ENCODE results near the gene TMEM141.
"Not testable (repeated sequence)": the region's sequence is repeated elsewhere in the genome, so short reads cannot be mapped to it uniquely, and the experiment has no call there.

- TF ChIP-seq, protein P1, sequence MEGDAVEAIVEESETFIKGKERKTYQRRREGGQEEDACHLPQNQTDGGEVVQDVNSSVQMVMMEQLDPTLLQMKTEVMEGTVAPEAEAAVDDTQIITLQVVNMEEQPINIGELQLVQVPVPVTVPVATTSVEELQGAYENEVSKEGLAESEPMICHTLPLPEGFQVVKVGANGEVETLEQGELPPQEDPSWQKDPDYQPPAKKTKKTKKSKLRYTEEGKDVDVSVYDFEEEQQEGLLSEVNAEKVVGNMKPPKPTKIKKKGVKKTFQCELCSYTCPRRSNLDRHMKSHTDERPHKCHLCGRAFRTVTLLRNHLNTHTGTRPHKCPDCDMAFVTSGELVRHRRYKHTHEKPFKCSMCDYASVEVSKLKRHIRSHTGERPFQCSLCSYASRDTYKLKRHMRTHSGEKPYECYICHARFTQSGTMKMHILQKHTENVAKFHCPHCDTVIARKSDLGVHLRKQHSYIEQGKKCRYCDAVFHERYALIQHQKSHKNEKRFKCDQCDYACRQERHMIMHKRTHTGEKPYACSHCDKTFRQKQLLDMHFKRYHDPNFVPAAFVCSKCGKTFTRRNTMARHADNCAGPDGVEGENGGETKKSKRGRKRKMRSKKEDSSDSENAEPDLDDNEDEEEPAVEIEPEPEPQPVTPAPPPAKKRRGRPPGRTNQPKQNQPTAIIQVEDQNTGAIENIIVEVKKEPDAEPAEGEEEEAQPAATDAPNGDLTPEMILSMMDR (IDR thresholded peaks at IDR 0.05), result peak in 4 of 5 experiments; percentile 30 to 48 (median 39)
- not testable (repeated sequence) for TF ChIP-seq POLR2A, POLR2AphosphoS5 (IDR thresholded peaks at IDR 0.05)
Observed at GRCh38 chr9:136766410-136767120, 24.6 kb upstream of the TMEM141 start.
